ENCODE measurements around the gene ADPRHL1. TPM values are rescaled to one million over a fixed set of nuclear protein-coding genes. Genes with fewer than 3 reads are reported as not detected.

The ADPRHL1 gene
- total RNA-seq = 0.18 and 2.1 TPM in 2 replicates

GRCh38 chr13:113452942-113453901 is at the start of gene ADPRHL1:
ADPRHL1 (minus strand) TSS chr13:113453488; CDS start chr13:113453437, 51 bp downstream.

GRCh38 chr13:113490496-113491417 is 37.5 kb upstream of the ADPRHL1 start, which contains the start of gene DCUN1D2:
DCUN1D2 (minus strand) TSS chr13:113490711; CDS start chr13:113490669, 42 bp downstream.

Other genes starting within 250 kb of the ADPRHL1 start
- gene PCID2, start 244.8 kb downstream of the ADPRHL1 start, total RNA-seq = 43.6 and 62.5 TPM in 2 replicates
- 67.3 and 88.1 TPM in 2 replicates for gene CUL4A, start 243.9 kb downstream of the ADPRHL1 start, total RNA-seq
- 249 and 313 TPM in 2 replicates for gene LAMP1, start 156.2 kb downstream of the ADPRHL1 start, total RNA-seq
- not detected in 2 replicates for gene GRTP1, start 89.4 kb downstream of the ADPRHL1 start, total RNA-seq
- 4.0 and 6.5 TPM in 2 replicates for gene DCUN1D2, start 37.2 kb upstream of the ADPRHL1 start, total RNA-seq
- gene TFDP1, start 131.3 kb upstream of the ADPRHL1 start, total RNA-seq = 53.3 and 62.5 TPM in 2 replicates
- gene ATP4B, start 204.7 kb upstream of the ADPRHL1 start, total RNA-seq = not detected in 2 replicates
- not detected in 2 replicates for gene GRK1, start 213.7 kb upstream of the ADPRHL1 start, total RNA-seq